Uterus (tissue), 4 donors: ENCODE measurements around the gene ARHGAP12. TPM values are rescaled to one million over a fixed set of nuclear protein-coding genes. Genes with fewer than 3 reads are reported as not detected.

Experiments
- DNase-seq, 2 donors: peaks; one replicate each; pipeline ENCODE4 v3.0.0-alpha.2; 2019 to 2020
- H3K27ac ChIP-seq, 2 donors: fragments of 200-600 bp; sonication (generic); 1 replicate in 1 of 2; 2 replicates in 1 of 2; pipeline ENCODE4 v1.5.1; 2016 to 2018
- H3K27me3 ChIP-seq, 2 donors: fragments of 200-600 bp; sonication (generic); one replicate each; pipeline ENCODE4 v1.5.1; 2018 to 2019; ENCODE audit warnings: control low read depth in 1 of 2
- H3K36me3 ChIP-seq, 2 donors: fragments of 200-600 bp; sonication (generic); one replicate each; pipeline ENCODE4 v1.5.1; 2019; ENCODE audit warnings: control low read depth in 1 of 2
- H3K4me1 ChIP-seq, 2 donors: fragments of 200-600 bp; sonication (generic); one replicate each; pipeline ENCODE4 v1.5.1; 2018 to 2019; ENCODE audit warnings: control low read depth in 1 of 2
- H3K4me3 ChIP-seq, 2 donors: fragments of 200-600 bp; sonication (generic); 1 replicate in 1 of 2; 2 replicates in 1 of 2; pipeline ENCODE4 v1.5.1; 2018 to 2019; ENCODE audit warnings: mild to moderate bottlenecking in 1 of 2
- H3K9me3 ChIP-seq, 2 donors: fragments of 200-600 bp; sonication (generic); one replicate each; pipeline ENCODE4 v1.5.1; 2019; ENCODE audit warnings: control low read depth in 1 of 2
- CTCF ChIP-seq, 4 experiments: fragments of 200-600 bp in 2 of 4; fragments of 450-650 bp in 2 of 4; sonication (generic) in 2 of 4; IDR thresholded peaks; one replicate each; pipeline ENCODE4 v1.5.1; 2016 to 2019; ENCODE audit warnings: antibody characterized with exemption in 4 of 4, mild to moderate bottlenecking in 2 of 4, moderate library complexity in 1 of 4
- POLR2A ChIP-seq, 2 donors: fragments of 450-650 bp; IDR thresholded peaks; one replicate each; pipeline ENCODE4 v1.6.1; 2016; ENCODE audit warnings: antibody characterized with exemption in 2 of 2, mild to moderate bottlenecking in 1 of 2, moderate library complexity in 1 of 2
- intact Hi-C: fragments of 100-400 bp; cut with DNase I; formaldehyde crosslinking; loops from one replicate; pipeline ENCODE4 v1.15.1; 2023; ENCODE audit warnings: low total_unique reads
- total RNA-seq, 4 donors: library from RNA; depleted of rRNA in 3 of 4; stranded (reverse); fragments of >200 nt in 3 of 4; gene quantifications; one replicate each; pipeline versions ENCODE4 v1.1.0 to v1.2.4, GENCODE V29; 2014 to 2023
- donor health status: DM: yes; HTN: yes; CAD: no.

The ARHGAP12 gene
- total RNA-seq, 4 donors from 2014 or later = 37.7 to 82.5 (median 57.3) TPM

- no peak for TF ChIP-seq CTCF (IDR thresholded peaks at IDR 0.05)
- no peak for TF ChIP-seq POLR2A (IDR thresholded peaks at IDR 0.05)
- intact Hi-C loops = no loop called here
- Histone ChIP-seq H3K27me3 (no peaks in the 10 kb centered on the region), H3K27ac (no peak overlapping the region), H3K36me3 (no peaks in the 10 kb centered on the region), H3K9me3 (no peaks in the 10 kb centered on the region), H3K4me1 (no peaks in the 10 kb centered on the region), H3K4me3 (no peak overlapping the region)
- DNase-seq = no peak
Observed at GRCh38 chr10:31820778-31821369, 107.8 kb downstream of the ARHGAP12 start.

GRCh38 chr10:31820096-31820495 is 108.5 kb downstream of the ARHGAP12 start:
- no peaks in the 10 kb centered on the region for H3K4me1 ChIP-seq
- no peak overlapping the region for H3K27ac ChIP-seq
- no peaks in the 10 kb centered on the region for H3K36me3 ChIP-seq
- intact Hi-C loops = no loop called here
- H3K4me3 ChIP-seq = no peak overlapping the region
- H3K27me3 ChIP-seq = no peaks in the 10 kb centered on the region
- no peaks in the 10 kb centered on the region for H3K9me3 ChIP-seq
- no peak for TF ChIP-seq POLR2A (IDR thresholded peaks at IDR 0.05)
- TF ChIP-seq CTCF (IDR thresholded peaks at IDR 0.05) = no peak
- DNase-seq = no peak

GRCh38 chr10:31819391-31819820 is 109.2 kb downstream of the ARHGAP12 start:
- no peaks in the 10 kb centered on the region for H3K9me3 ChIP-seq
- no peaks in the 10 kb centered on the region for H3K4me1 ChIP-seq
- H3K36me3 ChIP-seq = no peaks in the 10 kb centered on the region
- no peak for TF ChIP-seq POLR2A (IDR thresholded peaks at IDR 0.05)
- TF ChIP-seq CTCF (IDR thresholded peaks at IDR 0.05) = no peak
- H3K27ac ChIP-seq = no peak overlapping the region
- peak; percentile 18 to 23 for DNase-seq
- H3K4me3 ChIP-seq = no peak overlapping the region
- H3K27me3 ChIP-seq = no peaks in the 10 kb centered on the region
- intact Hi-C loops = no loop called here

GRCh38 chr10:31816318-31816717 is 112.3 kb downstream of the ARHGAP12 start:
- intact Hi-C loops = no loop called here
- DNase-seq = no peak
- peak overlapping the region; percentile 21 to 51 for H3K27ac ChIP-seq

More at GRCh38 chr10:31816318-31816717, 112.3 kb downstream of the ARHGAP12 start:
- no peaks in the 10 kb centered on the region for H3K9me3 ChIP-seq
- TF ChIP-seq CTCF (IDR thresholded peaks at IDR 0.05) (no peak), POLR2A (IDR thresholded peaks at IDR 0.05) (no peak)
- H3K36me3 ChIP-seq = no peaks in the 10 kb centered on the region
- H3K4me1 ChIP-seq = no peaks in the 10 kb centered on the region
- H3K4me3 ChIP-seq = no peak overlapping the region
- H3K27me3 ChIP-seq = no peaks in the 10 kb centered on the region
